ENCODE data around the gene SLC19A1.

The SLC19A1 gene

GRCh38 chr21:45557616-45558043, 15.4 kb upstream of the SLC19A1 start:
- peaks cover 9% of the 10 kb centered on the region for H3K27me3 Mint-ChIP-seq (ENCODE audit: low read depth)
- H3K27ac Mint-ChIP-seq, result no peak overlapping the region
- peaks cover under 1% of the 10 kb centered on the region for H3K9me3 Mint-ChIP-seq
- H3K4me3 Mint-ChIP-seq, result peak overlapping the region in 1 of 3 experiments; percentile 16
- no peak for TF ChIP-seq CTCF (IDR thresholded peaks at IDR 0.05; ENCODE audit: unreplicated experiment in 3 of 3)
- H3K36me3 Mint-ChIP-seq (ENCODE audit: low read depth), result no peaks in the 10 kb centered on the region
- peaks cover 12% of the 10 kb centered on the region for H3K4me1 Mint-ChIP-seq

- TF ChIP-seq CTCF (IDR thresholded peaks at IDR 0.05; ENCODE audit: unreplicated experiment in 3 of 3), result no peak
- H3K9me3 Mint-ChIP-seq, result no peaks in the 10 kb centered on the region
- no peak overlapping the region for H3K27ac Mint-ChIP-seq
- peaks cover 9% of the 10 kb centered on the region for H3K27me3 Mint-ChIP-seq (ENCODE audit: low read depth)
- H3K36me3 Mint-ChIP-seq (ENCODE audit: low read depth), result no peaks in the 10 kb centered on the region
- H3K4me3 Mint-ChIP-seq, result peak overlapping the region; percentile 25 to 52 (median 27)
- peaks cover 11% of the 10 kb centered on the region for H3K4me1 Mint-ChIP-seq
These were observed 14.7 kb upstream of the SLC19A1 start for GRCh38 chr21:45556645-45557615.

- no peaks in the 10 kb centered on the region for H3K9me3 Mint-ChIP-seq
- peak overlapping the region; percentile 25 to 73 (median 66) for H3K4me3 Mint-ChIP-seq
- H3K4me1 Mint-ChIP-seq, result peaks cover 17% of the 10 kb centered on the region
- H3K27me3 Mint-ChIP-seq (ENCODE audit: low read depth), result peaks cover 9% of the 10 kb centered on the region
- TF ChIP-seq CTCF (IDR thresholded peaks at IDR 0.05; ENCODE audit: unreplicated experiment in 3 of 3), result no peak
- H3K27ac Mint-ChIP-seq, result peak overlapping the region in 1 of 3 experiments; percentile 72
- no peaks in the 10 kb centered on the region for H3K36me3 Mint-ChIP-seq (ENCODE audit: low read depth)
These were observed 14.0 kb upstream of the SLC19A1 start for GRCh38 chr21:45556302-45556644.

GRCh38 chr21:45555557-45556301, 13.5 kb upstream of the SLC19A1 start:
- peak; percentile 67 to 71 (median 67) for TF ChIP-seq CTCF (IDR thresholded peaks at IDR 0.05; ENCODE audit: unreplicated experiment in 3 of 3)
- Mint-ChIP-seq H3K27me3 (ENCODE audit: low read depth) (peaks cover 9% of the 10 kb centered on the region), H3K27ac (peak overlapping the region in 1 of 3 experiments; percentile 72), H3K9me3 (no peaks in the 10 kb centered on the region), H3K4me1 (peaks cover 19% of the 10 kb centered on the region), H3K4me3 (peak overlapping the region; percentile 62 to 73 (median 66)), H3K36me3 (ENCODE audit: low read depth) (no peaks in the 10 kb centered on the region)

GRCh38 chr21:45555251-45555556, 13.0 kb upstream of the SLC19A1 start:
- Mint-ChIP-seq H3K36me3 (ENCODE audit: low read depth) (no peaks in the 10 kb centered on the region), H3K4me3 (peak overlapping the region in 1 of 3 experiments; percentile 63), H3K4me1 (peaks cover 23% of the 10 kb centered on the region), H3K27me3 (ENCODE audit: low read depth) (peaks cover 5% of the 10 kb centered on the region), H3K27ac (no peak overlapping the region), H3K9me3 (no peaks in the 10 kb centered on the region)
- no peak for TF ChIP-seq CTCF (IDR thresholded peaks at IDR 0.05; ENCODE audit: unreplicated experiment in 3 of 3)
